A549 (cell line): ENCODE results near the gene ARPC1A. TPM values are rescaled to one million over a fixed set of nuclear protein-coding genes. Genes with fewer than 3 reads are reported as not detected.
"Not testable (repeated sequence)": the region's sequence is repeated elsewhere in the genome, so short reads cannot be mapped to it uniquely, and the experiment has no call there.

Experiments
- ATAC-seq, 2 experiments: fragments of 200-7000 bp in 1 of 2; fragments of >200 bp in 1 of 2; cut with Nextera tagmentation in 1 of 2; cut with Tn5 transposase in 1 of 2; 3 replicates each; pipeline versions ENCODE4 v1.8.0 to v1.9.1; 2018 to 2020; ENCODE audit warnings: mild to moderate bottlenecking in 1 of 2, moderate library complexity in 1 of 2
- CTCF ChIA-PET: fragments of 300-600 bp; sonication (Branson Sonifier 250); formaldehyde crosslinking; extraction: SDS; loops from one replicate; lab custom pipeline; 2021; ENCODE audit warnings: antibody characterized with exemption, inconsistent platforms; lab: Yijun Ruan, JAX
- POLR2A ChIA-PET: fragments of 350-600 bp; formaldehyde crosslinking; extraction: SDS; loops from one replicate; lab custom pipeline; 2021; ENCODE audit warnings: antibody characterized with exemption, inconsistent platforms; lab: Yijun Ruan, JAX
- DNase-seq, 2 experiments: peaks; one replicate each; pipeline versions ENCODE4 v3.0.0 to v3.0.0-alpha.2; 2011 to 2016; ENCODE audit warnings: low read depth in 1 of 2, low spot score in 1 of 2
- FAIRE-seq: peaks from 2 replicates; lab custom pipeline; 2011; peaks lifted over from hg19 to GRCh38; lab: Jason Lieb, UNC
- H3K27ac ChIP-seq, 2 experiments: fragments of >200 bp; sonication (Bioruptor Twin); formaldehyde crosslinking; 3 replicates each; pipeline ENCODE4 v1.5.1; 2016 to 2017
- H3K4me1 ChIP-seq: fragments of >200 bp; sonication (Bioruptor Twin); formaldehyde crosslinking; 3 replicates; pipeline ENCODE4 v1.6.1; 2016
- H3K4me2 ChIP-seq: fragments of >200 bp; sonication (Bioruptor Twin); formaldehyde crosslinking; 3 replicates; pipeline ENCODE4 v1.6.1; 2016
- H3K4me3 ChIP-seq: fragments of >200 bp; sonication (Bioruptor Twin); formaldehyde crosslinking; 3 replicates; pipeline ENCODE4 v1.5.1; 2016
- H3K9me3 ChIP-seq: fragments of >200 bp; sonication (Bioruptor Twin); formaldehyde crosslinking; 3 replicates; pipeline ENCODE4 v1.6.1; 2016
- BCL3 ChIP-seq: fragments of >200 bp; sonication (Bioruptor Twin); formaldehyde crosslinking; IDR thresholded peaks from 3 replicates; pipeline ENCODE4 v1.6.1; 2016
- CBX2 ChIP-seq: fragments of 200-600 bp; sonication (generic); IDR thresholded peaks from 2 replicates; pipeline ENCODE4 v1.6.1; 2016; ENCODE audit warnings: low read depth, mild to moderate bottlenecking, borderline replicate concordance
- CHD4 ChIP-seq: fragments of 200-600 bp; sonication (generic); IDR thresholded peaks from 2 replicates; pipeline ENCODE4 v1.6.1; 2016; ENCODE audit warnings: antibody characterized with exemption, mild to moderate bottlenecking, borderline replicate concordance
- EHMT2 ChIP-seq: fragments of 200-600 bp; sonication (generic); IDR thresholded peaks from 2 replicates; pipeline ENCODE4 v1.6.1; 2016; ENCODE audit warnings: antibody characterized with exemption, low read depth, mild to moderate bottlenecking, moderate library complexity
- EP300 ChIP-seq, 2 experiments: fragments of >200 bp; sonication (Bioruptor Twin); formaldehyde crosslinking; IDR thresholded peaks; 2 replicates in 1 of 2; 3 replicates in 1 of 2; pipeline ENCODE4 v1.6.1; 2016 to 2017
- HES2 ChIP-seq: fragments of >200 bp; sonication (Bioruptor Twin); formaldehyde crosslinking; IDR thresholded peaks from 2 replicates; pipeline ENCODE4 v1.6.1; 2016
- JUN ChIP-seq, 2 experiments: fragments of >200 bp; sonication (Bioruptor Twin); formaldehyde crosslinking; IDR thresholded peaks; 2 replicates in 1 of 2; 3 replicates in 1 of 2; pipeline ENCODE4 v1.6.1; 2016 to 2017
- JUNB ChIP-seq: fragments of >200 bp; sonication (Bioruptor Twin); formaldehyde crosslinking; IDR thresholded peaks from 2 replicates; pipeline ENCODE4 v1.6.1; 2016
- KDM1A ChIP-seq: fragments of 200-600 bp; sonication (generic); IDR thresholded peaks from 2 replicates; pipeline ENCODE4 v1.6.1; 2016; ENCODE audit warnings: low read depth, mild to moderate bottlenecking
- KDM5A ChIP-seq: fragments of 200-600 bp; sonication (generic); IDR thresholded peaks from 2 replicates; pipeline ENCODE4 v1.6.1; 2016; ENCODE audit warnings: antibody characterized with exemption, mild to moderate bottlenecking
- MAFK ChIP-seq: fragments of 450-650 bp; IDR thresholded peaks from 2 replicates; pipeline ENCODE4 v1.6.1; 2014; ENCODE audit not compliant: partially characterized antibody
- MAX ChIP-seq: IDR thresholded peaks from 2 replicates; pipeline ENCODE4 v1.6.1; 2012
- MYC ChIP-seq: IDR thresholded peaks from 2 replicates; pipeline ENCODE4 v1.6.1; 2012; ENCODE audit warnings: mild to moderate bottlenecking, inconsistent platforms, low read length, improper control_type of control experiment, borderline replicate concordance
- NFE2L2 ChIP-seq: fragments of 150-350 bp; conservative IDR thresholded peaks from 2 replicates; pipeline ENCODE4 v1.6.1; 2014; ENCODE audit warnings: low read length
- NR3C1 ChIP-seq: fragments of >200 bp; sonication (Bioruptor Twin); formaldehyde crosslinking; IDR thresholded peaks from 3 replicates; pipeline ENCODE4 v1.6.1; 2017
- PBX3 ChIP-seq: IDR thresholded peaks from 2 replicates; pipeline ENCODE4 v1.6.1; 2012
- PHF8 ChIP-seq: fragments of 200-600 bp; sonication (generic); IDR thresholded peaks from 2 replicates; pipeline ENCODE4 v1.6.1; 2016; ENCODE audit warnings: low read depth, mild to moderate bottlenecking, antibody characterized with exemption, moderate library complexity, borderline replicate concordance
- POLR2A ChIP-seq: IDR thresholded peaks from 2 replicates; pipeline ENCODE4 v1.6.1; 2012; ENCODE audit warnings: mild to moderate bottlenecking, low read length
- RAD21 ChIP-seq, 2 experiments: fragments of >200 bp in 1 of 2; sonication (Bioruptor Twin) in 1 of 2; formaldehyde crosslinking in 1 of 2; IDR thresholded peaks in 1 of 2; conservative IDR thresholded peaks in 1 of 2; 2 replicates in 1 of 2; 3 replicates in 1 of 2; pipeline ENCODE4 v1.6.1; 2012 to 2018; ENCODE audit warnings: inconsistent platforms in 1 of 2
- RARB ChIP-seq: fragments of 250-450 bp; sonication (Bioruptor Pico); IDR thresholded peaks from 2 replicates; pipeline ENCODE4 v1.8.0; 2021; ENCODE audit warnings: mild to moderate bottlenecking, moderate library complexity
- RFX5 ChIP-seq: fragments of 450-650 bp; IDR thresholded peaks from 2 replicates; pipeline ENCODE4 v1.7.1; 2014; ENCODE audit warnings: antibody characterized with exemption, mild to moderate bottlenecking, moderate library complexity
- RNF2 ChIP-seq: fragments of 200-600 bp; sonication (generic); IDR thresholded peaks from 2 replicates; pipeline ENCODE4 v1.6.1; 2016; ENCODE audit warnings: low read depth, mild to moderate bottlenecking, antibody characterized with exemption, moderate library complexity, borderline replicate concordance
- SREBF2 ChIP-seq: fragments of 450-650 bp; IDR thresholded peaks from 2 replicates; pipeline ENCODE4 v1.6.1; 2014; ENCODE audit warnings: mild to moderate bottlenecking, moderate library complexity
- TP53 ChIP-seq: fragments of 250-450 bp; sonication (Bioruptor Pico); IDR thresholded peaks from 2 replicates; pipeline ENCODE4 v1.5.0; 2021; ENCODE audit warnings: mild to moderate bottlenecking, moderate library complexity
- ZC3H11A ChIP-seq: fragments of 450-650 bp; IDR thresholded peaks from 2 replicates; pipeline ENCODE4 v1.6.1; 2014; ENCODE audit warnings: antibody characterized with exemption, mild to moderate bottlenecking
- ZFP36 ChIP-seq: fragments of 450-650 bp; IDR thresholded peaks from 2 replicates; pipeline ENCODE4 v1.6.1; 2014; ENCODE audit warnings: borderline replicate concordance; ENCODE audit not compliant: partially characterized antibody
- ZNF302 ChIP-seq: fragments of 250-450 bp; sonication (Bioruptor Pico); IDR thresholded peaks from 2 replicates; pipeline ENCODE4 v1.9.0; 2021; ENCODE audit warnings: inconsistent platforms, mild to moderate bottlenecking, moderate library complexity
- WGBS: methylation state at CpG from one replicate; pipeline ENCODE4 v1.1.6; 2017; ENCODE audit errors: missing lambda C conversion rate; 5-methylcytosine and 5-hydroxymethylcytosine counted together
- polyA minus RNA-seq: library from RNA; depleted of rRNA, polyadenylated mRNA; stranded (reverse); fragments of >200 nt; gene quantifications from 2 replicates; pipeline ENCODE4 v1.2.3, GENCODE V29; 2011; rRNA and poly(A)+ RNA removed
- polyA plus RNA-seq, 4 experiments: library from polyadenylated mRNA; depleted of rRNA in 3 of 4; stranded (reverse); fragments of >200 nt; fragmentation: RNase III in 1 of 4; extraction: RNeasy Plus Mini Kit Qiagen cat#74134 plus additional on column Dnase treatment in 1 of 4; gene quantifications; 2 replicates in 3 of 4; 3 replicates in 1 of 4; pipeline ENCODE4 v1.2.3, GENCODE V29; 2011 to 2017
- TF ChIP-seq, protein P1 (sequence below): IDR thresholded peaks from 2 replicates; pipeline ENCODE4 v1.6.1; 2012; ENCODE audit warnings: low read depth, borderline replicate concordance

ARPC1A gene
- polyA plus RNA-seq (2011; rRNA removed) (120 TPM in 2 replicates), polyA plus RNA-seq (2017; fragmentation: RNase III; extraction: RNeasy Plus Mini Kit Qiagen cat#74134 plus additional on column Dnase treatment) (116 to 127 TPM (median 121 TPM) in 3 replicates), polyA minus RNA-seq (150 and 151 TPM in 2 replicates)
- 167 and 169 TPM in 2 replicates for polyA plus RNA-seq (2012; cell fraction: cytosol; rRNA removed)
- polyA plus RNA-seq (2012; cell fraction: nucleus; rRNA removed), result 69.5 and 75.4 TPM in 2 replicates

- DNase-seq (peak; percentile 91 to 92), FAIRE-seq (no peak), ATAC-seq (peak; percentile 96 to 98)
- Histone ChIP-seq H3K27ac (peak within 1 kb of the TSS; percentile 96 to 97), H3K9me3 (no peaks in the 10 kb centered on the region), H3K4me1 (peaks cover 40% of the 10 kb centered on the region), H3K4me2 (peak within 1 kb of the TSS; percentile 95), H3K4me3 (peak within 1 kb of the TSS; percentile 70)
- 2% methylated on average over 53 of the region's 82 CpGs for WGBS
- CTCF ChIA-PET, result interaction anchor here (0.6 to 8.6 kb wide), 5 partner anchors 13 to 289 kb away, joined by 3 to 56 read pairs (median 3); no protein-coding TSS in a partner anchor
- POLR2A ChIA-PET, result interaction anchor here (0.5 to 1.2 kb wide), 4 partner anchors 10 to 366 kb away, joined by 3 to 6 read pairs (median 4); no protein-coding TSS in a partner anchor
- peak; percentile 76; the same call in 1 of the 3 replicates for TF ChIP-seq BCL3
- TF ChIP-seq ZFP36, result no peak
- no peak for TF ChIP-seq ZC3H11A
- peak; percentile 51 to 90 for TF ChIP-seq JUN (IDR thresholded peaks at IDR 0.05)
- no peak for TF ChIP-seq SREBF2
- TF ChIP-seq, protein P1, sequence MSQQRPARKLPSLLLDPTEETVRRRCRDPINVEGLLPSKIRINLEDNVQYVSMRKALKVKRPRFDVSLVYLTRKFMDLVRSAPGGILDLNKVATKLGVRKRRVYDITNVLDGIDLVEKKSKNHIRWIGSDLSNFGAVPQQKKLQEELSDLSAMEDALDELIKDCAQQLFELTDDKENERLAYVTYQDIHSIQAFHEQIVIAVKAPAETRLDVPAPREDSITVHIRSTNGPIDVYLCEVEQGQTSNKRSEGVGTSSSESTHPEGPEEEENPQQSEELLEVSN, result peak; percentile 44; the same call in 1 of the 2 replicates
- peak; percentile 98 for TF ChIP-seq POLR2A
- TF ChIP-seq MYC, result peak; percentile 14; the same call in 1 of the 2 replicates
- peak; percentile 84 for TF ChIP-seq MAX
- no peak for TF ChIP-seq ZNF302
- no peak for TF ChIP-seq CHD4
- no peak for TF ChIP-seq RNF2
- TF ChIP-seq CBX2, result no peak
- no peak for TF ChIP-seq KDM1A
- TF ChIP-seq EP300 (IDR thresholded peaks at IDR 0.05), result no peak
- peak in 1 of 2 experiments; percentile 15; a peak in 2 of 5 replicates for TF ChIP-seq RAD21 (conservative IDR thresholded peaks at IDR 0.05 in 1 of 2, IDR thresholded peaks at IDR 0.05 in 1 of 2)
- TF ChIP-seq PHF8, result peak; percentile 71; the same call in 1 of the 2 replicates
- TF ChIP-seq MAFK, result no peak
- no peak for TF ChIP-seq EHMT2
- TF ChIP-seq RARB (CRISPR knock-in tag), result no peak
- TF ChIP-seq PBX3, result no peak
- TF ChIP-seq, all 56 proteins: peak for 8
Measured at GRCh38 chr7:99325592-99326407, at the start of gene ARPC1A. TSS of gene ARPC1A (plus strand) at chr7:99325898. CDS start at chr7:99333354, 7,456 bp downstream.

GRCh38 chr7:99278180-99278579 lies 47.5 kb upstream of the ARPC1A start:
- WGBS, result 86% methylated on average over 4 of the region's 5 CpGs
- no peak overlapping the region for H3K4me2 ChIP-seq
- POLR2A ChIA-PET, result no interaction called here
- DNase-seq, result no peak
- no peak overlapping the region for H3K27ac ChIP-seq
- CTCF ChIA-PET, result interaction anchor here (1.4 kb wide), 1 partner anchor 35 kb away, joined by 4 read pairs; no protein-coding TSS in a partner anchor
- TF ChIP-seq TP53 (CRISPR knock-in tag) (no peak), KDM5A (no peak), NFE2L2 (no peak), RFX5 (no peak), NR3C1 (no peak), RNF2 (no peak), JUNB (no peak), MAFK (no peak), HES2 (no peak), SREBF2 (no peak)
- TF ChIP-seq, protein P1, result no peak
- TF ChIP-seq, all 56 proteins: peak for 0
- ATAC-seq (peak in 1 of 2 experiments; percentile 15; a peak in 1 of 6 replicates), FAIRE-seq (no peak)
- Histone ChIP-seq H3K9me3 (no peaks in the 10 kb centered on the region), H3K4me1 (peaks cover 16% of the 10 kb centered on the region), H3K4me3 (no peak overlapping the region)

GRCh38 chr7:99284165-99284564 lies 41.5 kb upstream of the ARPC1A start:
- ATAC-seq, POLR2A ChIA-PET, FAIRE-seq, H3K27ac ChIP-seq, H3K9me3 ChIP-seq, H3K4me3 ChIP-seq, H3K4me1 ChIP-seq, H3K4me2 ChIP-seq, DNase-seq: not testable (repeated sequence)
- 88% methylated on average over 4 of the region's 4 CpGs for WGBS
- CTCF ChIA-PET, result interaction anchor here (0.7 to 1.9 kb wide), 6 partner anchors 8 to 270 kb away, joined by 3 to 12 read pairs (median 3); no protein-coding TSS in a partner anchor
